DMS 273 (cell line): ENCODE measurements around the gene COL25A1.
"Not testable (repeated sequence)": the region's sequence is repeated elsewhere in the genome, so short reads cannot be mapped to it uniquely, and the experiment has no call there.

ENCODE experiments used
- DNase-seq: peaks from one replicate; lab custom pipeline; 2025; ENCODE audit not compliant: unreplicated experiment; lab: John Stamatoyannopoulos, UW

COL25A1 gene

DNA sequence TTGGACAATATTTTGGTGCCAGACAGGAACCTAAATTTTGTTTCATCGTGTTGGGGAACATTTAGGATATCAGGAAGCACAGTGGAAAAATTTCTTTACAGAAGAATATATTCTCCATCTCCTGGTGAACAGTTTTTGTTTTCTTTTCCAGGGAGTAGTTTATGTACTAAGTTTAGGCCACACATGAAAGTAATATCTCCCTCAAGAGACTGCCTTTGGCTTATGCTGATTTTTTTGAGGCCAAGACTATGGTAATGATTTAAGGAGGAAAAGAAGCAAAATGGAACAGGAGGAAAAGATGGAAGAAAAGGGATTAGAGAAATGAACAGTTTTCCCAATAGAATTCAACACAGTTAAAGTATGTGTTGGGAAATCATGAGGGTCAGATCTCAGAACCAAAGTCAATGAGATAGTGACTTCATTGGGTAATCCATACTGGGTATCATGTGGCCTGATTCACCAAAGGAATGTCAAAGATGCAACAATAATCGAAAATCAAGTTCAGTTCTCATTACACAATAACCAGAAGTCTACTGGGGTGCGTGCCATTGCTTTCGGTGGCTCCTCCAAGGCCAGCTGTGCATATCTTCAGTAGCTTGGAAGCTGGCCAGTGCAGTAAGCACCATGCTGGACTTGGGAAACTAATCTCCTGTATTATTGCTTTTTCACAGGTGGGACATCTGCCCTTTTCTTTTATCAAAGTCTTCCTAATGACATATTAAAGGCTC, 234.8 kb downstream of the COL25A1 start:
- peak; percentile 55 for DNase-seq

- DNase-seq: no peak
Measured at GRCh38 chr4:109065006-109065405, 237.5 kb downstream of the COL25A1 start.

GRCh38 chr4:109053257-109053656, 249.2 kb downstream of the COL25A1 start:
- DNase-seq: no peak

DNA sequence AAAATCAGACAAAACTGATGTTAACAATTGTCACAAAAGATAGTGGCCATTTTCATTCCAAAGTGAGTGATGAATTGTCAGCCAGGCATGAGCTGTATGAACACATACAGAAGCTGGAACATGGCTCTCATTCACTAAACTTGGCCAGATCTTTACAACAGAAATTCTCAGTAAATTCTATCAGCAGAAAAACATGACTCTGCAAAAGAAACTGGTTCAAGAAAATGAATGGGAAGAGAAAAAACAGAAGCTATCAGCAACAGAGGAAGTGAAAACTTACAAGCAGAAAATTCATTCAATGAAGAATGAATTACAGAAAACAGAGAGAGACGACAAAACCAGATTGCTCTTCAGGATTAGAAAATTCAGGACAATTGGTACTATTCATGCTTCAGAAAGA, 249.6 kb downstream of the COL25A1 start:
- no peak for DNase-seq

- no peak for DNase-seq
Measured at GRCh38 chr4:109051054-109051453, 251.4 kb downstream of the COL25A1 start.

DNA sequence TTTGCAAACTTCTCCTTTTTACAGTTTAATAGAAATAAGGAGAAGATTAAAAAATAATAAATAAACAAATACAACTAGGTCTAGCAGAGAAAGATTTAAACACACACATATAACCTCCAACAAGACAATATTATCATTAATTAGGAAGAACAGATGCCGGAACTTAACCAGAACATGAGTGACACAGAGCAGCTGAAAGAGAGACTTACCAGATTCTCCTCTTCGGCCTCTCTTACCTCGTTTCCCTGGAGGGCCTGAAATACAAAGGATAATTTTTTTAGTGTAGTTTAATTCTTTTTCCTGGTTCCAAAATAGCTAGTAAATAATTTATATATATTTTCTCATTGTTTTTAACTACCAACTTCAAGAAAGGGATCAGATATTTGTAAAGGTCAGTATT, 252.5 kb downstream of the COL25A1 start:
- no peak for DNase-seq

GRCh38 chr4:109046471-109047201, 255.8 kb downstream of the COL25A1 start:
- no peak for DNase-seq

DNA sequence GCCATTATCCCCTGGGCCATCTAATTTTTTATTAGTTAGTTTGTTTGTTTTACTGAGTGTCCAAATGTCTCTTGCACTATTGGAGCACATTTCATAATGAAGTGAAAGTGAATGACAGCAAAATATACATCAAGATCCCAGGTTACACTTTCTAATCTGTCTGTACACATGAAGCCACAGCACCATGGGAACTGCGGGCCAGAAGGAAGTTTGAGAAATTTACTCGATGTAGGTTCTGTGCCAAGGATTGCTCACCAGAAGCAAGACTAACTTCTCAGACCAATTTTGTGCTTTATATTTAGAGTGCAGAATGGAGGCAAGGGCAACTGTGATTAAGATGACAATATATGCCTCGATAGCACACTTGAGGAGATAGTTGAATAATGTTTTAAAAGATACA, 258.0 kb downstream of the COL25A1 start:
- DNase-seq: no peak

DNA sequence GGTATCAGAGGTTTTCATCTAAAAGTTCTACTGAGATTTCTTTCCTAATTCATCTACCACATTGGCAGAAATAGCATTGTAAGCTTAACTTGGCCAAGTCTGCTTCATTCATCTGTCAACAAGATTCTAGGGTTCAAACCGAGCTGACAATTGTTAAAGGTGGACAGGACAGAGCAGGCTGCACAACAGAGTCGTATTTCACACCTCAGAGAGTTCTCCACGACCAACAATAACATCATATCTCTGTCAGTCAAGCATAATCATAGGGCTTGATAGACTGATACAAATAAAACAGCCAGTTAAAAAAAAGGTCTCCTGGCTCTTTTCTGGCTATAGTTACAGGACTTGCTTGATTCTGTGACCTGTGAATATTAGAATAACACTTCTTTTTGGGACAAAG, 259.2 kb downstream of the COL25A1 start:
- DNase-seq: no peak

- no peak for DNase-seq
Measured at GRCh38 chr4:109041463-109042360, 260.7 kb downstream of the COL25A1 start.

DNA sequence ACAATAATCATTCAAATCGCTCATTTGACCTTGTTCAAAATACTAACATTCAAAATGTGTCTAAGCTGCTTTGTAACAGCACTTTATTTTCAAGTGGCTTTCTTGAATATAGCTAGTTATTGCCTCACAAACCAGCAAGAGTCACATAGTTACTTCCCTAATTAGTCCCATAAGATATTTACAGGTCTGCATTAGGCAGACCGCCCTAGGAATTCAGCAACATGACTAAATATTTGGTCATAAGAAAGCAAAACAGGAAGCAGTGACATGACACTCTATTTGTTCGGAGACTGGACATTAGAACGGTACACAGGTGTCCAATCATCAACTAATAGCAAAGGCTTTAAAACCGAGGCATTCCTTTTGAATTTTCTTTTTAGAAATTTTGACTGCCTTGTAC, 262.0 kb downstream of the COL25A1 start:
- no peak for DNase-seq

GRCh38 chr4:109037026-109037425, 265.4 kb downstream of the COL25A1 start:
- no peak for DNase-seq

- DNase-seq: no peak
Measured at GRCh38 chr4:109033993-109034392, 268.5 kb downstream of the COL25A1 start.

DNA sequence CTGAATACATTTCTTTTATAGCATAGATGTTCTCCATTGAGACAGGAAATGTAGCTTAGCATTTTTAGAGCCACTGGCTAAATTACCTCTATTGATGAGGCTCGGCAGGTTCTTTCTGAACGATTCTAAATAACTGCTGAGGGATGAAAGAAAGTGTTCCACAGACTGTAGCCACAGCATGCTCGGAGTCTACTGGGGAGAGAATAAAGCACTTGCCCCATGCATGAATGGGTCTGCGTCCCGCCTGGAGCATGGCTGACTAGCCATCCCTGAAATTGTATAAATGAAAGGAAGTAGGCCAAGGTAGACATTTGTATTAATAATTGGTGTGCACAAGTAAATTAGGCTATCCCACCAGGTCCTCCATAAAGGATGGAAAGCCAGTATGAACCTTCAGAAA, 269.8 kb downstream of the COL25A1 start:
- no peak for DNase-seq

DNA sequence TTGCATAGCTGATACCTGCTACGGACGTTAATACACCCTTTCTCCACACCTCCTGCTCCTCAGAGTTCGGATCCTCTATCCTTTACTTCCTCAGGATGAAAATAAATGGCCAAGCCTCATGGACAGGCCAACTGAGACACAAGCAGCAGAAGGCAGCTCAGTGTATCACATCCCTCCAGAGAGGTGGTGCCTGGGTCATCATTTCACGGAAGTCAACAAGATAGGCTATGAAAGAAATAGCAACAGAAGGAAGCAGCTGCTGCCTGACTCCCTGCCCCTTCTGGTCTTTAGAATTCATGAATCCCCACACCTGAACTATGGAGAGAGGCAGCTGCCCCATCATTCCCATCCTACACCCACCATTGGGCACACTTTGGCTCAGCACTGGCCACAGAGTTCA, 272.5 kb downstream of the COL25A1 start:
- no peak for DNase-seq

DNA sequence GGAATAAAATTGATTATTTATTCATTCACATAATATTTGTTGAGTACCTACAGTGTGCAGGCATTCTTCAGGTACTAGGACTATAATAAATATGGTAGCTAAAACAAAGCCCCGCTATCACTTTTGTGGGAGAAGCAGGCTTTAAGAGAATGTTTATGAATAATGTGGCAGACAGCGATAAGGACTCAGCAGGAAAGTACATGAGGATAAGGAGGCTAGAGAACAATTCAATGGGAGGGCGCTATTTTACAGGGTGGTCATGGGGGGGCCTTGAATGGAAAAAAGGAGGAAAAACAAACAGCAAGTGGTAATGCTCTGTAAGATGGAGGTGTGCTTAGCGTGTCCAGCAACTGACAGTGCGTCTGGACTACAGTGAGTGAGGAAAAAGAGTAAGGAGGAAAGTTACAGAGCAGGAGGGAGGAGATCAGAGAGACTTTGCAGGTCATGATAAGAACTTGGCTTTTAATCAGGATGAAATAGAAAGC, 275.4 kb downstream of the COL25A1 start:
- DNase-seq: no peak

- DNase-seq: no peak
Measured at GRCh38 chr4:109026588-109026987, 275.9 kb downstream of the COL25A1 start.

GRCh38 chr4:109025471-109026076, 276.9 kb downstream of the COL25A1 start:
- DNase-seq: no peak

- DNase-seq: no peak
Measured at GRCh38 chr4:109022961-109023360, 279.5 kb downstream of the COL25A1 start.

DNA sequence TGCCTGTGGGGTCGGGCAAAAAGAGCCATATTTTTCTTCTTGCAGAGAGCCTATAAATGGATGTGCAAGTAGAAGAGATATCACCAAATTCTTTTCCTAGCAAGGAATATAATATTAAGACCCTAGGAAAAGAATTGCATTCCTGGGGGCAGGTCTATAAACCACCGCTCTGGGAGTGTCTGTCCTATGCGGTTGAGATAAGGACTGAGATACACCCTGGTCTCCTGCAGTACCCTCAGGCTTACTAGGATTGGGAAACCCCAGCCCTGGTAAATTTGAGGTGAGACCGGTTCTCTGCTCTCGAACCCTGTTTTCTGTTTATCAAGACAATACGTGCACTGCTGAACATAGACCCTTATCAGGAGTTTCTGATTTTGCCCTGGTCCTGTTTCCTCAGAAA, 280.8 kb downstream of the COL25A1 start:
- not testable (repeated sequence) for DNase-seq

DNA sequence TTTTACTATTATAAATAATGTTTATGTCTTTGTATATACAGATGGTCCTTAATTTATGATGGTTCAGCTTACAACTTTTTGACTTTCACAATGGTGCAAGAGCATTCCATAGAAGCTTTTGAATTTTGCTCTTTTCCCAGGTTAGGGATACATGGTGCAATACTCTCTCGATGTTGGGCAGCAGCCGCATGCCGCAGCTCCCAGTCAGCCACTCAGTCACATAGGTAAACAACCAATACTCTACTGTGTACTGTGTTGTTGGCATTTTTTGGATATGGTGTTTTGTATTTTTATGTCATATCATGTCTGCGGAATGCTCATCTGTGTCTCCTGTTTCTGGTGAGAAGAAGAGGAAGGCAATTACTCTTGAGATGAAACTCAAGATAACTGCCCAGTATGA, 281.6 kb downstream of the COL25A1 start:
- no peak for DNase-seq
